ENCODE results near the gene GALR2.
"Not testable (repeated sequence)": the region's sequence is repeated elsewhere in the genome, so short reads cannot be mapped to it uniquely, and the experiment has no call there.

Gene GALR2

DNA sequence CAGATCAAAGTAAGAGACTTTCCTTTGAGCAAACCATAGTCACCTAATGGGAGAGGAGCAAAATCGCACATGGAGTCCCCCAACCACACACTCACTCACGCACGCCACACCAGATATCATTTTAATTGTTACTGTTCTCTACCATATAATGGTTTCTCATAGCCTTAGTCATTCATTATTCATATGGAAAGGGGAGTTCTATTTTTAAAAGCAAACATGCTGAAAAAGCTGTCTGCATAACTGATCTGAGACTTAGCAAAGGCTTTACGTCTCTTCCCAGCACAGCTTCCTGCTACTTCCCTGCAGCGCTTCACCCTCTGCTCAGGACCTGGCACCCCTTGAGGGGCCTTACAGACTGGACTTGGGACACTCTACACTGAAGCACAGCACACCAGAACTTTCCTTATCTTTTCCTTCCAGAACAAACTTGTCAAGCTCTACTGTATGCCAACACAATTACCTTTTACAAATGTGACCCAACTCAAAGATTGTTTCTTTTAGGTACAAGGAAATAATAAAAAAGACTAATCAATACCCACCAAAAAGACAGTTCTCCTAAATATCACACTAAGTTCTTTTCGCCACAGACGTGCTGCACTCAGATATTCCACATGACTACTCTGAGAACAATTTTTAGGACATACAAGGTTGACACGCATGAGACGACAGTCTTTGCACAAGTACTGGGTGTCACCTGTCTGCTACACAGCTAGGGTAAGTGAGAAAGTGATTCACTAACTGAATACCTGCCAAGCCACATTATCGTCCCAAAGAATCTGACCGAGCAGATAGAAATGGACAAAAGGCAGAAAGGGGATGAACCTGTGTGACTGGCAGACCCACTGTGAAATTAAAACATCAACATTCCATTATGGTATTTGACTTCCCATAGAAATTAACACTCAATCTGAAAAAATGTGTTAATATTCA lies 23.8 kb upstream of the GALR2 start:
- DNase-seq (ENCODE audit: low spot score): no peak

DNA sequence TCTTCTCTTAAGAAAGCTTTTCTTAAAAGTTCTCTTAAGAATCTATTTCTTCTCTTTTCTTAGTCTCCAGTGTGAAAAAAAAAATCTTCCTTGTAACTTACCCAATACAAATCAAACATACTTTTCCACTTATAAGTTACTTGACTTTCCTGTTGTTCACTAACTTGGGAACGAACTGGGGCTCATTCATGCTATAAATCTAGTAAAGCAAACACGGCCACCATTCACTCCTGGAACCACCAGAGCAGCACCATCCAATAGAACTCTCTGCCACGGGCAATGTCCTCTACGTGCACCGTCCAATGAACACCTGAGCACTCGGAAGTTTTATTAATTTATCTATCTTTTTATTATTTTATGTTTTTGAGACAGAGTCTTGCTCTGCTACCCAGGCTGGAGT lies 23.0 kb upstream of the GALR2 start:
- no peak for DNase-seq (ENCODE audit: low spot score)

DNA sequence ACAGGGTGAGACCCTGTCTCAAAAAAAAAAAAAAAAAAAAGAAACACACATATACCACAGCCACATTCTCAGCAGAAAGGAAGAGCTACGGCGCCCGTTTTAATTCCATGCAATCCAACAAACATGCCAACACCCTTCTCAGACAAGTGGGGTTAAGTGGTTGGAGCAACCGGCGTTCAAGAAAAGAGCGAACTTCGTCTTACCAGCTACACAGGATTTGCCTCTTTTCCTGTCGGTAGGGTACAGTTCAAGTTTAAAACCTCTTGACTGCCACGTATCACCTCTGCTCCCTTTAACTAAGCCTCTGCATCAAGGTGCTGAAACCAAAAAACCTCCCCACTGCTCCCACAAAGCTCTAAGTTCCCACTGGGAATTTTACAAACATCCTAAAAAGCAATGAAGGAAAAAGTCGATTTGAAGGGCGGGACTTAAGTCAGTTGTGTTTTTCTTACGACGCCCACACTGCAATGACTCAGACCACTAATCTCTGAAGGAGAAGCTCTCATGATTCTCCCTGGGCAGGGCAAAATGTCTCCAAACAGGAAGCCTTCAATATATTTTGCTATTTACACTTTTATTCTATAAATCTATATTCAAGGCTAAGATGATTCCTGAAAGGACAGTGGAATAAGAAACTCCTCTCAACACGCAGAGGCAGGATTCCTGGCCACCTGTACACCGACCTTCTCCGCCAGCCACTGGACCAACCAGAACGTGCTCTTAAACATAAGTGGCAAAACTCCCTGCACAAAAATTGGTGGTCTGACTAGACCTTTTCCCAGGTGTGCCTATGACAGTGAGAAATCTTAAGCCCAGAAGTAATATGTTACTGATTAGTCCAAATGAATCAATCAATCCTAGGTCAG lies 21.1 kb upstream of the GALR2 start:
- DNase-seq (ENCODE audit: low spot score): no peak

DNA sequence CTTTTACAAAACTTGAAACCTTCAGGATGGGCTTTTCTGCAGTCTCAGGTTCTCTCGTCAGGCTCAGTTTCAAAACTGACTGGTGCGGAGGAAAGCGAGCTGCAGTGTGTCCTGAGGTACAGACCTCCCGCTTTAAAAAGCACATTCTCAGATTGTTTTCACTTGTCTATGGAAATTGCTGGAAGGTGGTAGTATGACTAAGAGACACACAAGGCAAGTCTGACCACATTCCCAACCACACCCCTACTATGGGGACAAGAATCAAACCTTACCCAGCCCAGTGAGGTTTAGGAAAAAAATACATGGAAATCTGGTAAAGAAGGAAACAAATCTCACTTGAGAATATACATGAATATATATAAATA lies 20.5 kb upstream of the GALR2 start:
- DNase-seq (ENCODE audit: low spot score): no peak

DNA sequence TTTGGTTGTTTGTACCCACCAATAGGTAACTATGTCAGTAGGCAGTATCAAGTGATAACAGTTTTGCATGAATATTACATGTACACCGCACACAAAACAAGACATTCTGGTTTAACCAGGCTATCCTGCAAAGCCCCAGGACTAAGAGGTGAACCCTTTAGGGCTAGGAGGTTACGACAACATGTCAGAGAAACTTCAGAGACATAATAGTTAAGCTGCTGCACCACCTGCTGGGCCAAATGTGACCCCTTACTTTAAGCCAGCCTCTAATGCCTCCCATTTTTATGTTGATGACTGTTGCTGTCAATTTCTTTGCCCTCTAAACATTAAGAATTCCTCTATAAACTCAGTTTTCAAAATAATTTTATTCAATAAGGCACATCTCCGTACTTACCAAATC lies 17.7 kb upstream of the GALR2 start:
- DNase-seq (ENCODE audit: low spot score): no peak

DNA sequence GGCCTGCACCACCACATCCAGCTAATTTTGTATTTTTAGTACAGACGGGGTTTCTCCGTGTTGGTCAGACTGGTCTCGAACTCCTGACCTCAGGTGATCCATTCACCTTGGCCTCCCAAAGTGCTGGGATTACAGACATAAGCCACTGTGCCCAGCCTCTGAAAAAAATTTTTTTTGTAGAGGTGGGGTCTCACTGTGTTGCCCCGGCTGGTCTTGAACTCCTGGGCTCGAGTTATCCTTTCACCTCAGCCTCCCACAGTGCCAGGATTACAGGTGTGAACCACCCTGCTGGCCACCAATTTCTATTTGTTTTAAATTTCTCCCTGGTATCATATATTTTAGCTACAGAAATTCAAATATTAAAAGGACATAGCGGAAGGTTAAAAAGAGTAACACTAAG lies 16.3 kb upstream of the GALR2 start:
- DNase-seq (ENCODE audit: low spot score): not testable (repeated sequence)

DNA sequence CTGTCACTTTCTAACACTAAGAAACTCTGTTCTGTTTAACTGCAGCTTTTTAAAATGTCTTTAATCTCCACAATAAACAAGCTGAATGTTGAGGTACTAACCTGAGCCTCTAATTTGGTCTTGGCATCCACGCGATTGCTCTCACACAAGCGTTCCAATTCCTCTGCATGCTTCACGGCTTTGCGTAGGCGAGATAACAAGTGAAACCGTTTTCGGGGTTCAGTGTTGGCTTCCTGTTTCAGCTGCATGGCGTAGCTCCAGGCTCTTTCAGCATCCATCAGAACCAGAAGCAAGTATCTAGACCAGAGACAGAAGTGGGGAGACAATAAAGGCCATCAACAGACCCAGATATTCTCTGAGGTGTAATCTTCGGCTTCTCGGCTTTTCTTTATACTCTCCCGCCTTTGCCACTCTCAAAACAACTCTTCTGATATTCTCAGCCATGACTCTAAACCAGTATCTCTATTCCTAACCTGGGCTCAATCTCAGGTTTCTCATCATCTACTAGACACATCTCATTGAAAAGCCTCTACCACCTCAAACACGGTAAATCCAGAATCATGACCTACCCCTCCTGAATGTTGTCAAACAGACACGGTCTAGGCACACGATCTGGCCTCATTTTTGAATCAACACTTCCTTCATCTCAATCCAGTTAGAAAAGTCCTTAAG lies 10.6 kb upstream of the GALR2 start:
- peak; percentile 38 for DNase-seq (ENCODE audit: low spot score)

DNA sequence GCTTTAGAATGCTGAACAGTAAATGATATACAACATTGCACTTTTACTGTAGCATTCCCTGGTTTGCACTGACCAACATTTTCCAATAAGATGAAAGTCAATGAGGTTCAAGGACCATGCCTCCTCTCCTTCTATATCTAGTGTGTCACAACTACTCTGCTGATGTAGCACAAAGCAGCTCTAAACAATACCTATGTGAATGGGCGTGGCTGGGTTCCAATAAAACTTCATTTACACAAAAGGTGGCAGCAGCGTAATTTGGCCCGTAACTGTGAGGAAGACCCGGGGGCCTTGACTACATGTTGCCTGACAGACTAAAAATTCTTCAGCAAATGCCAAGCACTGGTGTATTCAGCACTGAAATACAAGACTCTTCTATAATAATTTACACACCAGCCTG lies 8.8 kb upstream of the GALR2 start:
- DNase-seq (ENCODE audit: low spot score): no peak

DNA sequence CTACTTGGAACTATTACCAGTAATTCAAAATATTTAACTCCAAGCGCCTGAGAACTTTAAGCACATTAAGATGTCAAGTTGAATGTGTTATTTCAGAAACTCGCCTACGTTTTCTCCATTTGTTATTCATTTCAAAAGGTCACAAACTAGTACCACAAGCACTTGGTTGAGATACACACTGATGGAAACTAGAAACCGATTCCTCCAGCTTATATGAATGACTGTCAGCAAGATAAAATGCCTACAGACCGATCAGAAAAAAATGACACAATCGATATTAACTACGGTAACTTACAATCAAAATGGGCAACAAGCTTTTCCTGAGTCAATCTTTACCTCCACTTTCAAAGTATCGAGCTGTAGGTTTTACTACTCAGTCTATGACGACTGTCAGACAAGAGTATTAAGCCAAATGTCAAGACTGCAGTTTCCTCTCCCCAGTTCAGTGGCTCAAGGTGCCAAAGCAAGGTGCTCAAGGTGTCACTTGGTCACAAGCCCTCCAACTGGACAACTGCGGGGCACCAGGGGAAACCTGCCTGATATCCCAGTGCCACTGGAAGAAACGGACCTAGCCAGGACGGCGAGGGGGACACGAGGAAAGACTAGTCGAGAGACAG lies 2.9 kb upstream of the GALR2 start:
- no peak for DNase-seq (ENCODE audit: low spot score)

DNA sequence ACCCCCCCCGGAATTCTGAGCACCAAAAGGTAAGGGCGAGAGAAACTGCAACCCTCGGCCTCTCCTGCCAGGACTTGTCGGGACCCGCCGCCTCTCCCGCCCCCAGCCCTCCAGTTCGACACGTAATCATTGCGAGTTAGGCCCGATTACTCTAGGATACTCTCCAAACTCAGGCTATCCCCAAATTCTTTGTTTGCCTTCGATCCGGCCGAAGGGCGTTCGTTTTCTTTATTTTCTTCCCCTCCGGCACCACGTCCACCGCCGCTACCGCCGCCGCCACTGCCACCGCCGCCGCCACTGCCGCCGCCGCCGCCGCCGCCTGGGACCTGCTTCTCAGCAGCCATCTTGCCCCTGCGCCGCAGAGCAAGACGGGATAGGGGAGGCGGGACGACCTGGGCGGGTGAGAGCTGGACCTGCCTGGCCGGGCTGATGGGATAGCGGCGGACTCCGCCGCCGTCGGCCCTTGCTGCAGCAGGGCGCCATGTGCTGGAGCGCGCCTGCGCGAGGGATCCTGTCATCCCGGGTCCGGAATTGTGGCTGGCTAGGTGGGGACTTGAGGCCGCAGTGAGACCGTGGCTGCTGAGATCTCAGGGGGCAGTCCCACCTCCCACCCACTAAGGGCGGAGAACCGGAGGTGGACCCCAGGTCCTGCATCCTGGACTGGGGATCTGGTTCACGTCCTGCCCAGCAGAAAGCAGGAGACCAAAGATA lies 2.3 kb upstream of the GALR2 start, which contains the start of gene SRP68:
Gene SRP68 (minus strand): TSS at position 370 of the 711 bp plus-strand sequence. CDS start 26 bp downstream, at position 344.
- DNase-seq (ENCODE audit: low spot score): peak; percentile 83

DNA sequence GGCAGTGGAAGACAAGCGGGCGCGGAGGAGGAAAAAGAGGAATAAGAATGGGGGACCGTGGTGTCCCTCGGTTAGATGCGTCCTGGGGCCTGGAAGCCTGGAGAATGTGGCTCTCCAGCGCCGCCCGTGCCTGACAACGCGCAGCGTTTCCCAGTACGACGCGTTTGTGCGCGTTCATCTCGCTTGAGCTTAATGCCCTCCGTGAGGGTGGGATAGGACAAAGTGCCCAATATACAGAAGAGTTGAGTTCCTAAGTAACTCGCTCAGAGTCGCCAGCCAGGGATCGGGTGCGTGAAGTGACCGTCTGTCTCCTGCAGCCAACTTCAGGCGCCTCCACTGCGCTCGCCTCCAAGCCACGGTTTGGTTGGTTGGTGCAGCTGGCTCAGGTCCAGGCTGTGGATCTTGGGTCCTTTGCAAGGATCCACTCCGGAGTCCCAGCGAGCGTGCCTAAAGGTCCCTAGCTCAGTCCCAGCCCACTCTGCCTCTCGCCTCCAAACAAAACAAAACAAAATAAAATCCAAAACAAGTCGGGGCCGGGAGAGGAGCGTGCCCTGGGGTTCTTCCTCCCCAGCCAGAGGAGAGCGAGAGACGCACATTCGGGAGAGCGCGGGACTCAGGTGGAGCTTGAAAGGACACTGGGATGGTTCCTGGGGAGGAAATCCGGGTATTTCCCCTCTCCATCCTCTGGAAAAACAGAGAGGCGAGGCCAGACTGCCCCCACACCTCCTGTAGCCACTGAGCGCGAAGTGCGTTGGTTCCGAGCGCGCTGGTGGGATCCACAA lies 974 bp downstream of the GALR2 start:
- DNase-seq (ENCODE audit: low spot score): no peak

DNA sequence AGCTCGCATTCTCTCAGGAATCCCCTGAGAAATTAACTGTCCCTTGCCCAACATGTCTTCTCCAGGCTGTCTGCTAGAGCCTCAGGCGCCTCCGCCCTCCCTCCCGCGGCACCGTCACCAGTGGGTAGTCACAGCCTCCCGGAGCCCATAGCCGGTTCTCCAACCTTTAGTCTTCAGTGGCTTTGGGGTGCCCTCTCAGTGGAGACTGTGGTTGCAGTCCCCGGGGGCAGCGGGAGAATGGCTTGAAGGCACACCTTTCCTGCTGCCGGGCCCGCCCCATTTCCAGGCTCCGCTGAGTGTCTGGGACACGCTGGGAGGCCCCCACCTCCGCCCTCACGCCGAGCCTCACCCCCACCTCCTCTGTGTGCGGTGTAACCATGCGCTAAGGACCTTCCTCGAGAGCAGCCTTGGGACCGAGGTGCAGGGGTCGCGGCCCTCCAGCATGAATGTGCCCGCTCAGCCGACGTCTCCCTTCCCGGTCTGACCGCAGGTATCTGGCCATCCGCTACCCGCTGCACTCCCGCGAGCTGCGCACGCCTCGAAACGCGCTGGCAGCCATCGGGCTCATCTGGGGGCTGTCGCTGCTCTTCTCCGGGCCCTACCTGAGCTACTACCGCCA lies 1.7 kb downstream of the GALR2 start:
- DNase-seq (ENCODE audit: low spot score): no peak

DNA sequence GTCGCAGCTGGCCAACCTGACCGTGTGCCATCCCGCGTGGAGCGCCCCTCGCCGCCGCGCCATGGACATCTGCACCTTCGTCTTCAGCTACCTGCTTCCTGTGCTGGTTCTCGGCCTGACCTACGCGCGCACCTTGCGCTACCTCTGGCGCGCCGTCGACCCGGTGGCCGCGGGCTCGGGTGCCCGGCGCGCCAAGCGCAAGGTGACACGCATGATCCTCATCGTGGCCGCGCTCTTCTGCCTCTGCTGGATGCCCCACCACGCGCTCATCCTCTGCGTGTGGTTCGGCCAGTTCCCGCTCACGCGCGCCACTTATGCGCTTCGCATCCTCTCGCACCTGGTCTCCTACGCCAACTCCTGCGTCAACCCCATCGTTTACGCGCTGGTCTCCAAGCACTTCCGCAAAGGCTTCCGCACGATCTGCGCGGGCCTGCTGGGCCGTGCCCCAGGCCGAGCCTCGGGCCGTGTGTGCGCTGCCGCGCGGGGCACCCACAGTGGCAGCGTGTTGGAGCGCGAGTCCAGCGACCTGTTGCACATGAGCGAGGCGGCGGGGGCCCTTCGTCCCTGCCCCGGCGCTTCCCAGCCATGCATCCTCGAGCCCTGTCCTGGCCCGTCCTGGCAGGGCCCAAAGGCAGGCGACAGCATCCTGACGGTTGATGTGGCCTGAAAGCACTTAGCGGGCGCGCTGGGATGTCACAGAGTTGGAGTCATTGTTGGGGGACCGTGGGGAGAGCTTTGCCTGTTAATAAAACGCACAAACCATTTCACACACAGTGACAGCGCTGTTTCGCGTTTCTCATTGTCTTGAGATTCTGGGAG lies 2.4 kb downstream of the GALR2 start:
- DNase-seq (ENCODE audit: low spot score): peak; percentile 59

DNA sequence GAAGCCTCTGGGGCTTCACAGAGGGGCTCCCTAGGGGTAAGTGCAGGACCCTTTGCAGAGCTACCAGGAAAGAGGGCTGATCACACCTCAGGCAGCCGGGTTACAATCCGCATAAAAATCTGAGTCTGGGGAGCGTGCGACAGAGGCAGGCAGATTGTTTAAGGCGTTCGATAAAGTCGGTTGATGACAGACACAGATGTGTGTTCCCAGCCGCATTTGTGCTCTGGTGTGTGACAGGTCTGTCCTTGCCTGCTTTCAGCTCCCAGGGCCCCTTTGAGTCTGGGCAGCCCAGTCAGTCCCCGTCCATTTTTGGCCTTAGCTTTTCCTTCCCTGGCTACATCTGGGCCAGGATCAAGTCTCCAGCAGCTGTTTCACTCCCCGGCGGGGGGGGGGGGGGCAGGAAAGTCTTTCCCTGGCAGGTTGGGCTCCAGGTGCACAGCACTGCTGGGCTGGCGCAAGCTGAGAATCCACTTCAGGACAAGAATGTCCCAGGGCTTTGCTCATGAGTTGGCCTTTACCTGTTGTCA lies 3.1 kb downstream of the GALR2 start:
- DNase-seq (ENCODE audit: low spot score): peak; percentile 24

DNA sequence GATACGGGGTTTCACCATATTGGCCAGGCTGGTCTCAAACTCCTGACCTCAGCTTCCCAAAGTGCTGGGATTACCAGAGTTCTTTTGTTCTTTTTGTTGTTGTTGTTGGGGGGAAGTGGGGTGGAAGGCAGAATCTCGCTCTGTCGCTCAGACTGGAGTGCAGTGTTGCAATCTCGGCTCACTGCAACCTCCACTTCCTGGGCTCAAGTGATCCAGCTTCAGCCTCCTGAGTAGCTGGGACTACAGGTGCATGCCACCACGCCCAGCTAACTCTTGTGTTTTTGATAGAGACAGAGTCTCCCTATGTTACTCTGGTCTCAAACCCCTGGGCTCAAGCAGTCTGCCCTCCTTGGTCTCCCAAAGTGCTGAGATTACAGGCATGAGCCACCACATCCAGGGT lies 3.8 kb downstream of the GALR2 start:
- not testable (repeated sequence) for DNase-seq (ENCODE audit: low spot score)

DNA sequence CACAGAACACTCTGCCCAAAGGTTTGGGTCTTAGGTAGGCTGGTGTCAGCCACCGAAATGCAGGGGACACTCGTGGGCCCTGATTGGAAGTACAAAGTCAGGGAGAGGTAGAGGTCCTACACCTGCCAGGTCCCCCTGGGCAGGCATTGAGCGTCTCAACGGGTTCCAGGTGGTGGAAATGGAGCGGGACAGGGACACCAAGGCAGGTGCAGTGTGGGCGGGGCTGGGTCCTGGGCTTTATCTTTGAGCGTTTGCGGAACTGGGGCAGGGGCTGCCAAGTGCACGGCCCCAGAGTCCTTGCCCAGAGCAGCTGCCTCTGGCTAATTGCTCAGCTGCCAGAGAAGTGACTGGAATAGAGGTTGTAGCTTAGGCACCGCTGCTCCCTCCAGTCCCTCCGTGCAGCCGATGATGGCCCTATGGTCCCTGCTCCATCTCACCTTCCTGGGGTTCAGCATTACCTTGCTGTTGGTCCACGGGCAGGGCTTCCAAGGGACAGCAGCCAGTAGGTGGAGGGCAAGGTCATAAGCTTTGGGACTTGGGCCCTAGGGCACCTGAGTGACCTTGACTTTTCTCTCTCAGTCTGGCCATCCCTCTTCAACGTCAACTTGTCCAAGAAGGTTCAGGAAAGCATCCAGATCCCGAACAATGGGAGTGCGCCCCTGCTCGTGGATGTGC lies 4.4 kb downstream of the GALR2 start, which contains the start of gene ZACN:
Gene ZACN (plus strand): TSS at position 323 of the 675 bp plus-strand sequence. CDS start 83 bp downstream, at position 406.
- no peak for DNase-seq (ENCODE audit: low spot score)

DNA sequence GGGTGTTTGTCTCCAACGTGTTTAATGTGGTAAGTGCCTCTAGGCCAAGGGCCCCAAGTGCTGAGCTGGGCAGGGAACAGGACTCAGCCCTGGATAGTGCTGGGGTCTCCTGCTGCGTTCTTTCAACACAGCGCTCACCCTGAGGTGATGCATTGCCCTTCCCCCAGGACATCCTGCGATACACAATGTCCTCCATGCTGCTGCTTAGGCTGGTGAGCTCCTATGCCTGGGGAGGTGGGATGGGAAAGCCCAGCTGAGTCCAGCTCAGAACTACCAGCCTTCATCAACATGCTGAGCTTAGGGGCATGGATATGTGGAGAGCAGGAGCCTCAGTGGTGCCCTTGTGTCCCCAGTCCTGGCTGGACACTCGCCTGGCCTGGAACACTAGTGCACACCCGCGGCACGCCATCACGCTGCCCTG lies 5.0 kb downstream of the GALR2 start:
- no peak for DNase-seq (ENCODE audit: low spot score)
